Psoas muscle (tissue), 8 donors: ENCODE measurements around the gene LEFTY1. TPM values are rescaled to one million over a fixed set of nuclear protein-coding genes. Genes with fewer than 3 reads are reported as not detected.

Experiments
- ATAC-seq, 4 donors: fragments of 200-7000 bp; cut with Tn5 transposase; one replicate each; pipeline ENCODE4 v1.9.1; 2020; ENCODE audit warnings: moderate library complexity in 3 of 4, mild to moderate bottlenecking in 2 of 4
- DNase-seq, 2 donors: peaks; one replicate each; pipeline ENCODE4 v3.0.0-alpha.2; 2020
- H3K27ac ChIP-seq: fragments of 200-600 bp; one replicate; pipeline ENCODE4 v1.8.0; 2022
- H3K27me3 ChIP-seq, 3 donors: fragments of 200-600 bp in 1 of 3; one replicate each; pipeline versions ENCODE4 v1.6.1 to v1.8.0; 2013 to 2022; ENCODE audit warnings: low read length in 2 of 3, mild to moderate bottlenecking in 2 of 3, moderate library complexity in 1 of 3; ENCODE audit not compliant: insufficient read depth in 3 of 3
- H3K36me3 ChIP-seq, 2 donors: fragments of 200-600 bp in 1 of 2; one replicate each; pipeline versions ENCODE4 v1.6.1 to v1.8.0; 2013 to 2022; ENCODE audit warnings: low read depth in 1 of 2, mild to moderate bottlenecking in 1 of 2, moderate library complexity in 1 of 2; ENCODE audit not compliant: insufficient read depth in 1 of 2
- H3K4me1 ChIP-seq: fragments of 200-600 bp; one replicate; pipeline ENCODE4 v1.8.0; 2022
- H3K4me3 ChIP-seq: fragments of 200-600 bp; one replicate; pipeline ENCODE4 v1.8.0; 2022; ENCODE audit warnings: mild to moderate bottlenecking
- H3K9me3 ChIP-seq: fragments of 200-600 bp; one replicate; pipeline ENCODE4 v1.8.0; 2022
- WGBS, 3 donors: extraction: QIAGEN DNeasy Blood & Tissue Kit; methylation state at CpG; one replicate each; pipeline versions ENCODE4 v1.1.6 to v1.1.7; 2013; 5-methylcytosine and 5-hydroxymethylcytosine counted together
- intact Hi-C, 2 donors: fragments of 100-400 bp; cut with DNase I; formaldehyde crosslinking; loops; one replicate each; pipeline versions ENCODE4 v1.11.0 to v1.14.2; 2022
- polyA plus RNA-seq, 3 donors: library from polyadenylated mRNA; stranded (reverse); fragments of 200-250 nt; gene quantifications; one replicate each; pipeline ENCODE4 v1.2.3, GENCODE V29; 2013
- total RNA-seq, 4 donors: library from RNA; stranded (reverse); fragmentation: NEBNext Ultra II Directional in 2 of 4; extraction: Animal tissue kit (Norgen Biotek cat#: 25700) in 2 of 4; gene quantifications; one replicate each; pipeline versions ENCODE4 v1.2.1 to v1.2.4, GENCODE V29; 2021 to 2023
- TF ChIP-seq, protein P1 (sequence below): fragments of 200-600 bp; IDR thresholded peaks from one replicate; pipeline ENCODE4 v1.8.0; 2022; ENCODE audit warnings: antibody characterized with exemption
- donor health status: healthy with polysubstance abuse.
- donor health status: DM: no; HTN: no; CAD: no; lungs with moderate emphysema.
- donor health status: Bipolar disorder and iron deficiency.
- donor health status: healthy.
- donor health status: DM: yes; HTN: yes; CAD: no.
- donor health status: DM: no; HTN: no; CAD: no.
- donor health status: DM: no; HTN: no; CAD: no.
- donor health status: DM: yes; HTN: yes; CAD: no.

LEFTY1 gene
- total and polyA plus RNA-seq, 7 donors: 0.08 to 0.26 (median 0.13) TPM; not detected in 4

DNA sequence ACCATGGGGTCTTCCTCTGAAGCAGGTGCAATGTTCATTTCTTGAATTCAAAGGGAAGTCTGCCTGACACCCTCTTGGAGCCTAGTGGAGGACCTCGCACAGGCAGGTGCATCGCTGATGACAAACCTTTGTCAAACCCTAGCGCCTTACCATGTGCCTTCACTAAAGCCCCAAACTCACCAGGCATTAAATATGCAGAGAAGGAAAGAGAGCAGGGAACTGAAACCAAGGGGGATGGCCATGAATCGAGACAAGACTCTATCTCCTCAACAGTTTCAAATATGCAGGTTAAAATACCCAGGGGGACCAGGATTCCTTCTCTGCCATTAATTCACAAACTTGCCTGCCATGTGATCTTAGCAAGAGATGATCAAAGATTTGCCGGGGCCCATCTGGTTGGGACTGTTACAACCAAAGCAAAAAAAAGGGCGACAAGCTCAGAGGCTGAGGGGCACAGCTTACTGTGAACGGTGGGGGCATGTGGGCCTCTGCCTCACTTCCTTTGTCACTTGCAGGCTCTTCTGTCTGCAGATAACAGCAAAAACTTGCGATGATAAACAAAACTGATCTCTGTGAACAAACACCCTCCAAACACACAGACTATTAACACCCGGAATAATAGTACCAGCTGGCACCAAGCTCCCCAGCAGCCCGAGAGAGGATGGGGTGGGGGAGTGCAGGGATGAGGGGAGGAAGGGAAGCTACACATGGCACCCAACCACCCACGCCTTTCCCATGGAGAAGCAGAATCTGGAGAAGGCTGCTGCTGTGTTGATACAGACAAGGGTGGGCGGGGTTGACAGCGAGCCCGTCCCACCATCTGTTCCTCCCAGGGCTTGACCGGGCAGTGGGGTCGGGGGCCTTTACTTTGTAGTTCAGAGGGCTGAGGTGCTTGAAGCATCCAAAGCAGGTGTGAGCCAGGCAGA, 40.7 kb downstream of the LEFTY1 start:
- no peaks in the 10 kb centered on the region for H3K9me3 ChIP-seq
- no peak overlapping the region for H3K4me3 ChIP-seq
- ATAC-seq: no peak
- H3K4me1 ChIP-seq: no peaks in the 10 kb centered on the region
- no peak for DNase-seq
- TF ChIP-seq, protein P1, sequence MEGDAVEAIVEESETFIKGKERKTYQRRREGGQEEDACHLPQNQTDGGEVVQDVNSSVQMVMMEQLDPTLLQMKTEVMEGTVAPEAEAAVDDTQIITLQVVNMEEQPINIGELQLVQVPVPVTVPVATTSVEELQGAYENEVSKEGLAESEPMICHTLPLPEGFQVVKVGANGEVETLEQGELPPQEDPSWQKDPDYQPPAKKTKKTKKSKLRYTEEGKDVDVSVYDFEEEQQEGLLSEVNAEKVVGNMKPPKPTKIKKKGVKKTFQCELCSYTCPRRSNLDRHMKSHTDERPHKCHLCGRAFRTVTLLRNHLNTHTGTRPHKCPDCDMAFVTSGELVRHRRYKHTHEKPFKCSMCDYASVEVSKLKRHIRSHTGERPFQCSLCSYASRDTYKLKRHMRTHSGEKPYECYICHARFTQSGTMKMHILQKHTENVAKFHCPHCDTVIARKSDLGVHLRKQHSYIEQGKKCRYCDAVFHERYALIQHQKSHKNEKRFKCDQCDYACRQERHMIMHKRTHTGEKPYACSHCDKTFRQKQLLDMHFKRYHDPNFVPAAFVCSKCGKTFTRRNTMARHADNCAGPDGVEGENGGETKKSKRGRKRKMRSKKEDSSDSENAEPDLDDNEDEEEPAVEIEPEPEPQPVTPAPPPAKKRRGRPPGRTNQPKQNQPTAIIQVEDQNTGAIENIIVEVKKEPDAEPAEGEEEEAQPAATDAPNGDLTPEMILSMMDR: no peak
- H3K36me3 ChIP-seq: peaks cover 0 to 76% of the 10 kb centered on the region in 2 donors
- H3K27ac ChIP-seq: no peak overlapping the region
- WGBS, 3 donors: 64 to 68% (median 66%) methylated on average over 16 of the region's 16 CpGs
- no peaks in the 10 kb centered on the region for H3K27me3 ChIP-seq
- intact Hi-C loops: loop anchor here in 1 of 2 donors (5.0 kb wide), 2 partner anchors 71 to 376 kb away; partner anchors contain the start of gene SRP9

DNA sequence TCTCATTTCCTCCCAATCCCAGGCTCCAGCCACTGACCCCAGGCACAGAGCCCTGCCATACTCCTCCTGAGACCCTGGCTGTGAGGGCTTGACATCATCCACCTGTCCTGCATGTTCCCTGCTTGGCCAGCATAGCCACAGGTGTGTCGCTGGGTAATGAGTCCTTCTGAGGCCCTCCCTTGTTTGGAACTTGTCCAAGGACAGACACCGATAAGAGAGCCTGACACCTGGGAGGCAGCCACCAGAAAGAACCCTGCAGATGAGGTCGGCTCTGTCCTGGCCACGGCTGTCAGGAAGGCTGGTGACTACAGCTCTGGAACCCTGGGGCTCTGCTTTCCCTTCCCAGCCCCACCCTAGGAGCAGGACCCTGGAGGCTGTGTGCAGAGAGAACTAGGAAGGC, 41.3 kb downstream of the LEFTY1 start:
- no peaks in the 10 kb centered on the region for H3K4me1 ChIP-seq
- H3K36me3 ChIP-seq: peaks cover 0 to 76% of the 10 kb centered on the region in 2 donors

DNA sequence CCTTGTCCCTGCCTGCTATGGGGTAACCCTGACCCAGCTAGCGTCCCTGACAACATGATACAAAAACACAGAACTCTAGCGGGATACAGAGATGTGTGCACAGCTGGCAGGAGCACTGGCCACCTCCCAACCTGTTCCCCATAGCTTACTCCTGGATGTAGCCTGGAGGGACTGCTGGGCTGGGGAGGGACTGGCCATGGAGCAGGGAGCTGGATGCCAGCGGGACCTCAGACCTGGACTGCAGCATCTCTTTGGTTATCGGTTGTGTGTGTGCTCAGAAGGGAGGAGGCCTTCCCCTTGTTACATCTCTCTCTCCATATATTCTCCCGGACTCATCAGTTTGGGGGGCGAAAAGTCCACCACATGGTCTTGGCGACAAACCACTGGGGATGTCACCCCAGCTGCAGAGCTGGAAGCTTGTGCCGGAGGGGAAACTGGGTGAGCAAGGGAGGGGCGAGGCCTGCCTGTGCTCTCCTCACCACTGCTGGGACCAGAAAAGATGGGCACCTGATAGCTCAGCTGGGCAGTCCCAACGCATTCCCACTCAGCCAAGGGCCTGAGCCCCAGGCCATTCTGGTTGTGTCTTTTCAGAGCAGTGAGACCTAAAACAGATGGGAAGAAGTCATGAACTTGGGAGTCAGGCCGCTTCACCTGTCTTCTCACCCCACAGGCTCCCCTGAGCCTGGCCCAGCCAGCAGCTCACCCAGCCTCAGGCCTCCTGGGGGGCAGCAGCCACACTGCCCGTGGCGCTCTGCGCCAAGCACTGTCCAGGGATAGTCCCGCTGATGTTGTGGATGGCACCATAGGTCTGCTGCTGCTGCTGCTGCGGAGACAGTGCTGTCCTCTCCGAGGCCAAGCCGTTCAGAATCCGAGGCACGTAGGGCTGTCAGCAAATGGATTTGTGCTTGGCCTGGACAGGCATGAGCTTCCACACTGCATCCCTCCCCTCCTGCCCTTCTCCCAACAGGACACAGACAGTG, 42.3 kb downstream of the LEFTY1 start:
- Histone ChIP-seq H3K27ac (no peak overlapping the region), H3K4me3 (no peak overlapping the region), H3K4me1 (no peaks in the 10 kb centered on the region), H3K9me3 (no peaks in the 10 kb centered on the region), H3K36me3 (peaks cover 0 to 76% of the 10 kb centered on the region in 2 donors), H3K27me3 (no peaks in the 10 kb centered on the region)
- intact Hi-C loops: loop anchor here in 1 of 2 donors (5.0 kb wide), 2 partner anchors 69 to 374 kb away; partner anchors contain the start of gene SRP9
- 80 to 85% (median 85%) methylated on average over 20 of the region's 20 CpGs for WGBS, 3 donors
- TF ChIP-seq, protein P1: no peak
- DNase-seq (no peak), ATAC-seq (peak in 1 of 4 donors; percentile 2)

More for the DNA sequence above, 41.3 kb downstream of the LEFTY1 start:
- Histone ChIP-seq H3K4me3 (no peak overlapping the region), H3K9me3 (no peaks in the 10 kb centered on the region), H3K27ac (no peak overlapping the region), H3K27me3 (no peaks in the 10 kb centered on the region)
- ATAC-seq (no peak), DNase-seq (no peak)
- TF ChIP-seq, protein P1: no peak
- 25 to 57% (median 32%) methylated on average over 4 of the region's 4 CpGs for WGBS, 3 donors
- intact Hi-C loops: loop anchor here in 1 of 2 donors (5.0 kb wide), 2 partner anchors 70 to 375 kb away; partner anchors contain the start of gene SRP9

DNA sequence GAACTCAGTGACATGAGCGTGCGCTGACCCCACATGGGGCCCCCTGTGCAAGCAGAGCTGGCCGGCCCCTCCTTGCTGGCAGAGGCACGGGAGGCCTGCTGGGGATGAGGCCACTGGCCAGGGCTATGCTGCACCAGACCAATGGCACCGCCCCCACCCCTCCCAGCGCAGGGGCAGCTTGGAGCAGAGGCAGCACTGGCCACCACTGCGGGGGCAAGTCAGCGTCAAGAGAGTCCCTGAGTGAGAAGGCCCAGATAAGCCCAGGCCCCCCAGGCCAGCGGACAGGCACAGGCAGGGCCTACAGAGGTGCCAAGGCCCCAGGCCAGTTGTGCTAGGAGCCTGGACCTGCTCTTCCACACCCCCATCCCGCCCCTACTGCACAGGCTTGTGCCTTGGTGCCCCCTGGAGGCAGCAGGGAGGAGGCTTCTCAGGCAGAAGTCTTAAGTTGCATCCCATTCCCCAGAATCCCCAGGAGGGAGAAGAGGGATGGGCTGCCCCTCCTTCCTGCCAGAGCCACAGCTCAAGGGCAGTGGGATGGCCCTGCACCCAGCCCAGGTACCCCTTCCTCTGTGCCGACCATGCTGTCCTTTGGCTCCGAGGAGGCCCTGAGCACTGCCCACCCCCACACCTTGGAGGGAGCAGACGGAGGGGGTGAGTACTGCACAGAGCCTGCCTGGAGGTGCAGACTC, 43.2 kb downstream of the LEFTY1 start:
- Histone ChIP-seq H3K4me3 (no peak overlapping the region), H3K27ac (peak overlapping the region; percentile 30), H3K27me3 (no peaks in the 10 kb centered on the region), H3K36me3 (peaks cover 0 to 78% of the 10 kb centered on the region in 2 donors), H3K9me3 (no peaks in the 10 kb centered on the region), H3K4me1 (no peaks in the 10 kb centered on the region)
- WGBS, 3 donors: 49 to 64% (median 54%) methylated on average over 11 to 13 of the region's 13 CpGs
- TF ChIP-seq, protein P1: peak; percentile 68
- peak; percentile 75 to 89 (median 80) for ATAC-seq
- DNase-seq: peak; percentile 82 to 90
- intact Hi-C loops: loop anchor here (2.0 to 5.0 kb wide), 3 partner anchors 67 to 373 kb away; partner anchors contain the start of gene SRP9 (in 1 of the 2)
